Activated CD8-positive, alpha-beta T cell treated with anti-CD3 and anti-CD28 coated beads for 36 hours (primary cell): ENCODE measurements around the gene ATG9A. TPM values are rescaled to one million over a fixed set of nuclear protein-coding genes. Genes with fewer than 3 reads are reported as not detected.
A peak's percentile ranks its signal among the peaks of the same experiment; 100 is the strongest.
"Not testable (repeated sequence)": the region's sequence is repeated elsewhere in the genome, so short reads cannot be mapped to it uniquely, and the experiment has no call there.

Source experiments
- ATAC-seq: fragments of 200-7000 bp; cut with Tn5 transposase; one replicate; pipeline ENCODE4 v1.10.0; 2021; ENCODE audit warnings: mild to moderate bottlenecking, moderate library complexity
- CTCF ChIA-PET: fragments of 350-600 bp; sonication (Branson Sonifier 250); formaldehyde crosslinking; loops from one replicate; lab custom pipeline; 2021; ENCODE audit warnings: antibody characterized with exemption; lab: Charles Lee
- POLR2A ChIA-PET: fragments of 350-600 bp; sonication (Branson Sonifier 250); formaldehyde crosslinking; loops from one replicate; lab custom pipeline; 2021; ENCODE audit warnings: antibody characterized with exemption; lab: Charles Lee
- DNase-seq: peaks from one replicate; pipeline ENCODE4 v3.0.0-alpha.2; 2020
- H3K27ac Mint-ChIP-seq: one replicate; pipeline ENCODE4 v1.8.0; 2021; ENCODE audit warnings: mild to moderate bottlenecking, mixed read lengths
- H3K27me3 Mint-ChIP-seq: one replicate; pipeline ENCODE4 v1.8.0; 2021; ENCODE audit warnings: mixed read lengths
- H3K36me3 Mint-ChIP-seq: one replicate; pipeline ENCODE4 v1.8.0; 2021; ENCODE audit warnings: low read depth, mixed read lengths
- H3K4me1 Mint-ChIP-seq: one replicate; pipeline ENCODE4 v1.8.0; 2021; ENCODE audit warnings: low read depth, mixed read lengths
- H3K4me3 Mint-ChIP-seq: one replicate; pipeline ENCODE4 v1.8.0; 2021; ENCODE audit warnings: mild to moderate bottlenecking, moderate library complexity, mixed read lengths
- H3K9me3 Mint-ChIP-seq: one replicate; pipeline ENCODE4 v1.8.0; 2021; ENCODE audit warnings: mixed read lengths
- CTCF ChIP-seq: fragments of 200-600 bp; IDR thresholded peaks from one replicate; pipeline ENCODE4 v1.8.0; 2022; ENCODE audit warnings: antibody characterized with exemption, mild to moderate bottlenecking
- intact Hi-C: fragments of 100-400 bp; cut with micrococcal nuclease; formaldehyde crosslinking; loops from one replicate; pipeline ENCODE4 v1.10.0; 2022
- total RNA-seq, 2 experiments: library from RNA; stranded (reverse); gene quantifications; one replicate each; pipeline ENCODE4 v1.2.3, GENCODE V29; 2021

Gene ATG9A
- total RNA-seq, 2 experiments from 2014 or later: 54.8 to 58.7 TPM

GRCh38 chr2:219261024-219261855 is 31.8 kb upstream of the ATG9A start:
- H3K27ac Mint-ChIP-seq: no peak overlapping the region
- intact Hi-C loops: no loop called here
- ATAC-seq (peak; percentile 26), DNase-seq (no peak)
- no peaks in the 10 kb centered on the region for H3K9me3 Mint-ChIP-seq
- CTCF ChIA-PET: interaction anchor here (0.6 to 5.2 kb wide), 7 partner anchors 9 to 281 kb away, joined by 3 to 61 read pairs (median 4); partner anchors contain the start of genes DNAJB2 and TUBA4B
- peaks cover 1% of the 10 kb centered on the region for H3K27me3 Mint-ChIP-seq
- H3K4me3 Mint-ChIP-seq: no peak overlapping the region
- H3K36me3 Mint-ChIP-seq: no peaks in the 10 kb centered on the region
- POLR2A ChIA-PET: interaction anchor here (0.7 to 2.9 kb wide), 6 partner anchors 8 to 97 kb away, joined by 3 to 19 read pairs (median 3); partner anchors contain the start of genes ATG9A, TUBA4A and TUBA4B
- H3K4me1 Mint-ChIP-seq: peaks cover 11% of the 10 kb centered on the region
- no peak for TF ChIP-seq CTCF

DNA sequence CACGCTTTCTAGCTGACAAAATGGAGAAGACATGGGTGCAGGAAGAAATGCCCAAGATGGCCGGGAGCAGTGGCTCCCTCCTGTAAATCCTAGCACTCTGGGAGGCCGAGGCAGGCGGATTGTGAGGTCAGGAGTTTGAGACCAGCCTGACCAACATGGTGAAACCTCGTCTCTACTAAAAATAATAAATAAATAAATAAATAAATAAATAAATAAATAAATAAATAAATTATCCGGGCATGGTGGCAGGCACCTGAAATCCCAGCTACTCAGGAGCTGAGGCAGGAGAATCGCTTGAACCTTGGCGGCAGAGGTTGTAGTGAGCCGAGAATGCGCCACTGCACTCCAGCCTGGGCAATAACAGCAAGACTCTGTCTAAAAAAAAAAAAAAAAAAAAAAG is 29.5 kb upstream of the ATG9A start:
- ChIA-PET CTCF (interaction anchor here (1.0 to 5.2 kb wide), 4 partner anchors 18 to 36 kb away, joined by 3 to 61 read pairs (median 6); partner anchors contain the start of gene DNAJB2), POLR2A (interaction anchor here (1.0 to 1.1 kb wide), 2 partner anchors 20 to 89 kb away, joined by 3 read pairs; partner anchors contain the start of gene SLC23A3)
- H3K27ac Mint-ChIP-seq, DNase-seq, ATAC-seq, H3K9me3 Mint-ChIP-seq, H3K4me3 Mint-ChIP-seq, H3K36me3 Mint-ChIP-seq, intact Hi-C loops, H3K27me3 Mint-ChIP-seq: not testable (repeated sequence)
- peaks cover 21% of the 10 kb centered on the region for H3K4me1 Mint-ChIP-seq

GRCh38 chr2:219254590-219255201 is 25.3 kb upstream of the ATG9A start:
- peaks cover 39% of the 10 kb centered on the region for H3K4me1 Mint-ChIP-seq
- no peaks in the 10 kb centered on the region for H3K9me3 Mint-ChIP-seq
- H3K4me3 Mint-ChIP-seq: peak overlapping the region; percentile 77
- intact Hi-C loops: loop anchor here (2.0 kb wide), 1 partner anchor 24 kb away; the partner anchor contains the start of gene DNAJB2
- TF ChIP-seq CTCF: no peak
- peak overlapping the region; percentile 94 for H3K27ac Mint-ChIP-seq
- ChIA-PET POLR2A (interaction anchor here (0.7 to 19.2 kb wide), 17 partner anchors 8 to 133 kb away, joined by 3 to 239 read pairs (median 10); partner anchors contain the start of genes ABCB6, ANKZF1, ATG9A and CNPPD1), CTCF (interaction anchor here (0.7 to 10.1 kb wide), 9 partner anchors 10 to 132 kb away, joined by 3 to 132 read pairs (median 7); partner anchors contain the start of genes ANKZF1, ATG9A, CNPPD1 and DNAJB2)
- DNase-seq (peak; percentile 67), ATAC-seq (peak; percentile 57)
- peaks cover 35% of the 10 kb centered on the region for H3K36me3 Mint-ChIP-seq
- no peaks in the 10 kb centered on the region for H3K27me3 Mint-ChIP-seq

- POLR2A ChIA-PET: interaction anchor here (0.6 to 19.2 kb wide), 17 partner anchors 9 to 356 kb away, joined by 3 to 239 read pairs (median 10); partner anchors contain the start of genes ABCB6, ANKZF1, ATG9A and CNPPD1
- H3K27me3 Mint-ChIP-seq: no peaks in the 10 kb centered on the region
- intact Hi-C loops: loop anchor here (2.0 kb wide), 1 partner anchor 25 kb away; the partner anchor contains the start of gene DNAJB2
- DNase-seq (peak; percentile 92), ATAC-seq (peak; percentile 73)
- CTCF ChIA-PET: interaction anchor here (0.7 to 10.1 kb wide), 11 partner anchors 9 to 133 kb away, joined by 3 to 132 read pairs (median 5); partner anchors contain the start of genes ANKZF1, ATG9A, CNPPD1 and DNAJB2
- TF ChIP-seq CTCF: no peak
- H3K27ac Mint-ChIP-seq: peak within 1 kb of the TSS; percentile 94
- H3K9me3 Mint-ChIP-seq: no peaks in the 10 kb centered on the region
- peaks cover 46% of the 10 kb centered on the region for H3K4me1 Mint-ChIP-seq
- peak within 1 kb of the TSS; percentile 77 for H3K4me3 Mint-ChIP-seq
- H3K36me3 Mint-ChIP-seq: peaks cover 42% of the 10 kb centered on the region
These were observed 24.5 kb upstream of the ATG9A start, which contains the start of gene TUBA4A for GRCh38 chr2:219253753-219254589. TUBA4A (minus strand) TSS chr2:219253918; CDS start chr2:219253858, 60 bp downstream.
